Uterus (tissue), 4 donors: ENCODE results near the gene WWOX. TPM values are rescaled to one million over a fixed set of nuclear protein-coding genes. Genes with fewer than 3 reads are reported as not detected.

Source experiments
- DNase-seq, 2 donors: peaks; one replicate each; pipeline ENCODE4 v3.0.0-alpha.2; 2019 to 2020
- H3K27ac ChIP-seq, 2 donors: fragments of 200-600 bp; sonication (generic); 1 replicate in 1 of 2; 2 replicates in 1 of 2; pipeline ENCODE4 v1.5.1; 2016 to 2018
- H3K27me3 ChIP-seq, 2 donors: fragments of 200-600 bp; sonication (generic); one replicate each; pipeline ENCODE4 v1.5.1; 2018 to 2019; ENCODE audit warnings: control low read depth in 1 of 2
- H3K36me3 ChIP-seq, 2 donors: fragments of 200-600 bp; sonication (generic); one replicate each; pipeline ENCODE4 v1.5.1; 2019; ENCODE audit warnings: control low read depth in 1 of 2
- H3K4me1 ChIP-seq, 2 donors: fragments of 200-600 bp; sonication (generic); one replicate each; pipeline ENCODE4 v1.5.1; 2018 to 2019; ENCODE audit warnings: control low read depth in 1 of 2
- H3K4me3 ChIP-seq, 2 donors: fragments of 200-600 bp; sonication (generic); 1 replicate in 1 of 2; 2 replicates in 1 of 2; pipeline ENCODE4 v1.5.1; 2018 to 2019; ENCODE audit warnings: mild to moderate bottlenecking in 1 of 2
- H3K9me3 ChIP-seq, 2 donors: fragments of 200-600 bp; sonication (generic); one replicate each; pipeline ENCODE4 v1.5.1; 2019; ENCODE audit warnings: control low read depth in 1 of 2
- CTCF ChIP-seq, 4 experiments: fragments of 200-600 bp in 2 of 4; fragments of 450-650 bp in 2 of 4; sonication (generic) in 2 of 4; IDR thresholded peaks; one replicate each; pipeline ENCODE4 v1.5.1; 2016 to 2019; ENCODE audit warnings: antibody characterized with exemption in 4 of 4, mild to moderate bottlenecking in 2 of 4, moderate library complexity in 1 of 4
- POLR2A ChIP-seq, 2 donors: fragments of 450-650 bp; IDR thresholded peaks; one replicate each; pipeline ENCODE4 v1.6.1; 2016; ENCODE audit warnings: antibody characterized with exemption in 2 of 2, mild to moderate bottlenecking in 1 of 2, moderate library complexity in 1 of 2
- intact Hi-C: fragments of 100-400 bp; cut with DNase I; formaldehyde crosslinking; loops from one replicate; pipeline ENCODE4 v1.15.1; 2023; ENCODE audit warnings: low total_unique reads
- total RNA-seq, 4 donors: library from RNA; depleted of rRNA in 3 of 4; stranded (reverse); fragments of >200 nt in 3 of 4; gene quantifications; one replicate each; pipeline versions ENCODE4 v1.1.0 to v1.2.4, GENCODE V29; 2014 to 2023
- donor health status: DM: yes; HTN: yes; CAD: no.

WWOX gene
- total RNA-seq, 4 donors from 2014 or later, result 34.1 to 99.9 (median 55.8) TPM

- TF ChIP-seq POLR2A (IDR thresholded peaks at IDR 0.05), result no peak
- no peak for TF ChIP-seq CTCF (IDR thresholded peaks at IDR 0.05)
- intact Hi-C loops, result no loop called here
- H3K4me3 ChIP-seq, result no peak overlapping the region
- no peaks in the 10 kb centered on the region for H3K27me3 ChIP-seq
- H3K27ac ChIP-seq, result no peak overlapping the region
- no peaks in the 10 kb centered on the region for H3K4me1 ChIP-seq
- no peaks in the 10 kb centered on the region for H3K9me3 ChIP-seq
- no peaks in the 10 kb centered on the region for H3K36me3 ChIP-seq
- DNase-seq, result no peak
These were observed 438.8 kb downstream of the WWOX start for GRCh38 chr16:78538292-78538691.

- Histone ChIP-seq H3K9me3 (no peaks in the 10 kb centered on the region), H3K36me3 (no peaks in the 10 kb centered on the region), H3K4me3 (no peak overlapping the region), H3K4me1 (no peaks in the 10 kb centered on the region), H3K27me3 (no peaks in the 10 kb centered on the region), H3K27ac (no peak overlapping the region)
- intact Hi-C loops, result no loop called here
- no peak for DNase-seq
- TF ChIP-seq POLR2A (IDR thresholded peaks at IDR 0.05) (no peak), CTCF (IDR thresholded peaks at IDR 0.05) (no peak)
These were observed 439.5 kb downstream of the WWOX start for GRCh38 chr16:78538919-78539318.

GRCh38 chr16:78542419-78542818 lies 443.0 kb downstream of the WWOX start:
- no peaks in the 10 kb centered on the region for H3K36me3 ChIP-seq
- no peaks in the 10 kb centered on the region for H3K27me3 ChIP-seq
- H3K4me3 ChIP-seq, result no peak overlapping the region
- H3K27ac ChIP-seq, result no peak overlapping the region
- intact Hi-C loops, result no loop called here
- TF ChIP-seq CTCF (IDR thresholded peaks at IDR 0.05) (no peak), POLR2A (IDR thresholded peaks at IDR 0.05) (no peak)
- no peaks in the 10 kb centered on the region for H3K4me1 ChIP-seq
- DNase-seq, result no peak
- no peaks in the 10 kb centered on the region for H3K9me3 ChIP-seq

- DNase-seq, result no peak
- Histone ChIP-seq H3K27ac (no peak overlapping the region), H3K4me1 (no peaks in the 10 kb centered on the region), H3K9me3 (no peaks in the 10 kb centered on the region), H3K27me3 (no peaks in the 10 kb centered on the region), H3K4me3 (no peak overlapping the region), H3K36me3 (no peaks in the 10 kb centered on the region)
- intact Hi-C loops, result no loop called here
- no peak for TF ChIP-seq CTCF (IDR thresholded peaks at IDR 0.05)
- no peak for TF ChIP-seq POLR2A (IDR thresholded peaks at IDR 0.05)
These were observed 443.6 kb downstream of the WWOX start for GRCh38 chr16:78543023-78543422.

GRCh38 chr16:78549366-78549765 lies 449.9 kb downstream of the WWOX start:
- no peak overlapping the region for H3K4me3 ChIP-seq
- intact Hi-C loops, result no loop called here
- H3K4me1 ChIP-seq, result no peaks in the 10 kb centered on the region
- DNase-seq, result no peak
- H3K9me3 ChIP-seq, result no peaks in the 10 kb centered on the region
- TF ChIP-seq CTCF (IDR thresholded peaks at IDR 0.05), result no peak
- TF ChIP-seq POLR2A (IDR thresholded peaks at IDR 0.05), result no peak
- no peak overlapping the region for H3K27ac ChIP-seq
- H3K36me3 ChIP-seq, result no peaks in the 10 kb centered on the region
- no peaks in the 10 kb centered on the region for H3K27me3 ChIP-seq
